Measurements from ENCODE around the gene SP5. TPM values are rescaled to one million over a fixed set of nuclear protein-coding genes. Genes with fewer than 3 reads are reported as not detected.

Gene SP5
- not detected in 2 replicates for total RNA-seq

GRCh38 chr2:170715062-170715931, at the start of gene SP5:
SP5 (plus strand) TSS chr2:170715337; CDS start chr2:170715513, 176 bp downstream.

Small RNAs within 50 kb of the gene (small RNA-seq; reads per million reads assigned to genes)
- not detected for gene RF02271

Other genes starting within 250 kb of the SP5 start
- gene ERICH2, start 55.0 kb downstream of the SP5 start, total RNA-seq: not detected in 2 replicates
- gene GAD1, start 101.5 kb downstream of the SP5 start, total RNA-seq: not detected in 2 replicates
- 31.6 and 43.0 TPM in 2 replicates for gene GORASP2, start 213.9 kb downstream of the SP5 start, total RNA-seq